Ascending aorta (tissue), 2 donors: ENCODE measurements around the gene DNMT1. TPM values are rescaled to one million over a fixed set of nuclear protein-coding genes. Genes with fewer than 3 reads are reported as not detected.

Source experiments
- DNase-seq, 2 donors: peaks; one replicate each; pipeline ENCODE4 v3.0.0-alpha.2; 2019; ENCODE audit warnings: low spot score in 2 of 2
- H3K27ac ChIP-seq, 2 donors: fragments of 200-600 bp; sonication (generic); one replicate each; pipeline ENCODE4 v1.5.1; 2016 to 2017; ENCODE audit warnings: mild to moderate bottlenecking in 1 of 2
- H3K27me3 ChIP-seq: fragments of 200-600 bp; sonication (generic); one replicate; pipeline ENCODE4 v1.5.1; 2017
- H3K36me3 ChIP-seq, 2 donors: fragments of 200-600 bp; sonication (generic); one replicate each; pipeline ENCODE4 v1.5.1; 2016
- H3K4me1 ChIP-seq, 2 donors: fragments of 200-600 bp; sonication (generic); one replicate each; pipeline ENCODE4 v1.5.1; 2016 to 2017; ENCODE audit warnings: mild to moderate bottlenecking in 1 of 2
- H3K4me3 ChIP-seq, 2 donors: fragments of 200-600 bp; sonication (generic); one replicate each; pipeline ENCODE4 v1.5.1; 2016 to 2017; ENCODE audit warnings: mild to moderate bottlenecking in 1 of 2
- H3K9me3 ChIP-seq, 2 donors: fragments of 200-600 bp; sonication (generic); one replicate each; pipeline ENCODE4 v1.5.1; 2016
- CTCF ChIP-seq, 3 experiments: fragments of 200-600 bp in 2 of 3; fragments of 450-650 bp in 1 of 3; sonication (generic) in 2 of 3; IDR thresholded peaks; one replicate each; pipeline ENCODE4 v1.5.1; 2016 to 2019; ENCODE audit warnings: antibody characterized with exemption in 3 of 3, mild to moderate bottlenecking in 1 of 3, moderate library complexity in 1 of 3
- intact Hi-C: fragments of 100-400 bp; cut with DNase I; formaldehyde crosslinking; loops from one replicate; pipeline ENCODE4 v1.15.1; 2023
- total RNA-seq: library from RNA; depleted of rRNA; stranded (reverse); fragments of >200 nt; gene quantifications from one replicate; pipeline ENCODE4 v1.1.0, GENCODE V29; 2016

The DNMT1 gene
- total RNA-seq, 1 donor from 2014 or later, result 54.0 TPM

GRCh38 chr19:10087296-10088061 is 107.3 kb downstream of the DNMT1 start:
- Histone ChIP-seq H3K27me3 (no peaks in the 10 kb centered on the region), H3K9me3 (no peaks in the 10 kb centered on the region), H3K36me3 (peaks cover 8 to 33% of the 10 kb centered on the region in 2 donors), H3K4me1 (no peaks in the 10 kb centered on the region), H3K4me3 (peak overlapping the region; percentile 74 to 80), H3K27ac (peak overlapping the region; percentile 82 to 89)
- no peak for TF ChIP-seq CTCF (IDR thresholded peaks at IDR 0.05)
- no peak for DNase-seq
- intact Hi-C loops, result no loop called here

GRCh38 chr19:10086591-10087192 is 108.1 kb downstream of the DNMT1 start:
- no peak for TF ChIP-seq CTCF (IDR thresholded peaks at IDR 0.05)
- no peaks in the 10 kb centered on the region for H3K9me3 ChIP-seq
- intact Hi-C loops, result no loop called here
- H3K27me3 ChIP-seq, result no peaks in the 10 kb centered on the region
- DNase-seq, result no peak
- peak overlapping the region; percentile 82 to 89 for H3K27ac ChIP-seq
- H3K4me1 ChIP-seq, result no peaks in the 10 kb centered on the region
- peaks cover 8 to 25% of the 10 kb centered on the region in 2 donors for H3K36me3 ChIP-seq
- H3K4me3 ChIP-seq, result peak overlapping the region; percentile 74 to 80

GRCh38 chr19:10085641-10086590 is 108.8 kb downstream of the DNMT1 start, which contains the start of gene SHFL:
Gene SHFL (plus strand): TSS chr19:10086317. CDS start chr19:10086428, 111 bp downstream.
- H3K36me3 ChIP-seq, result peaks cover 2 to 17% of the 10 kb centered on the region in 2 donors
- H3K4me3 ChIP-seq, result peak within 1 kb of the TSS; percentile 74 to 80
- H3K9me3 ChIP-seq, result no peaks in the 10 kb centered on the region
- no peaks in the 10 kb centered on the region for H3K4me1 ChIP-seq
- H3K27ac ChIP-seq, result peak within 1 kb of the TSS; percentile 82 to 89
- no peak for TF ChIP-seq CTCF (IDR thresholded peaks at IDR 0.05)
- H3K27me3 ChIP-seq, result no peaks in the 10 kb centered on the region
- DNase-seq, result peak in 1 of 2 donors; percentile 85
- intact Hi-C loops, result no loop called here

- no peaks in the 10 kb centered on the region for H3K9me3 ChIP-seq
- DNase-seq, result no peak
- no peaks in the 10 kb centered on the region for H3K4me1 ChIP-seq
- TF ChIP-seq CTCF (IDR thresholded peaks at IDR 0.05), result no peak
- peaks cover 0 to 10% of the 10 kb centered on the region in 2 donors for H3K36me3 ChIP-seq
- intact Hi-C loops, result no loop called here
- H3K4me3 ChIP-seq, result no peak overlapping the region
- H3K27me3 ChIP-seq, result no peaks in the 10 kb centered on the region
- no peak overlapping the region for H3K27ac ChIP-seq
These were observed 110.0 kb downstream of the DNMT1 start for GRCh38 chr19:10084803-10085202.

GRCh38 chr19:10083911-10084310 is 110.8 kb downstream of the DNMT1 start:
- Histone ChIP-seq H3K9me3 (no peaks in the 10 kb centered on the region), H3K36me3 (peaks cover 0 to under 1% of the 10 kb centered on the region in 2 donors), H3K27me3 (no peaks in the 10 kb centered on the region), H3K4me3 (no peak overlapping the region), H3K27ac (no peak overlapping the region), H3K4me1 (no peaks in the 10 kb centered on the region)
- intact Hi-C loops, result no loop called here
- no peak for TF ChIP-seq CTCF (IDR thresholded peaks at IDR 0.05)
- no peak for DNase-seq
